ENCODE data around the gene NEDD4L. TPM values are rescaled to one million over a fixed set of nuclear protein-coding genes. Genes with fewer than 3 reads are reported as not detected.

NEDD4L gene
- polyA plus RNA-seq, 5 donors: 62.8 to 107 (median 98.9) TPM

DNA sequence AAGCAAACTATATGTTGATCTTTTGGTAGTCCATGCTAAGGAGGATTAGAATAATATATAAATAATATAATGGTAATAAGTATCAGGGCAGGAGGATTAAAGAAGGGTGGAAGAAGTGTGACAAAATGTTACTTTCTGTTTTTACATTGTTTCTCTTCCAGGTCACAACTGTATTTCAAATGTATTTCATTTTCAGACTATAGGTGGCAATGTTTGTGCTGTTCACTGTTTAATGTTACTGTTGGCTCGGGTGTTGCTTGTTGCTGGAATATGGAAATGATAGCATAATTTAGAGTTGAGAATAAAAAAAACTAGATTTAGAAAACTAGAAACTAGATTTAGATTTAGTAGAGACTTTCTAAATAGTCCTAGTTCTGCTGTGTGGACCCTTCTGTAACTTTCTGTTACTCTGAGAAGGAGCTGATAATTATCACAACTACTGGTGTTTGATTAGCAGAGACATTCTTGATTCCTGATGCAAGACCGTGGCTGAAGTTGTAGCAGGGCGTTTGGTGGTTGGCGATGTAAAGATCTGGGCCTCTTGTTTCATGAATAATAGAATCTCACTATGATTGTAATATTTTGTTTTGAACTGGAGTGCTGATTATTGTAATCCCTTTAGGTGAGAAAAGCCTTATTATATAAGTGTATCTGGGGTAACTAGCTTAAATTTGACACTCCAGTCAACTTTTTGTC, 7.9 kb downstream of the NEDD4L start:
- DNase-seq: no peak

DNA sequence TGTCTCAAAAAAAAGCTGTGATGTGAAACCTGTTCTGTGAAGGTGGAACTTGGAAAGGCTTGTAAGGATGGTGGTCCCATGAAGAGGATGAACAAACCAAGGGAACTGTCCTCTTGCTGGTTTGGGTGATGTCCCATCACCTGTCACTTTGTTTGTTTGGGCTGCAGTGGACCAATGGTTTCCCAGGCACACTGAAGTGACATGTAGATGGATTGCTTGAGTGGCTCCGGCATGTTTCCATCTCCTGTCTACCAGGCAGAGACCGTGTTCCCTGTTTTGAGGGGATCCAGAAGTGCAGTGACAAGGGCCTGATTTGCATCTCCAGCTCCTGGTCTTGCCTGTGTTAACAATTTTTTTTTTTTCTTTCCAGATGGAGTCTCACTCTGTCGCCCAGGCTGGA, 8.9 kb downstream of the NEDD4L start:
- DNase-seq: no peak

DNA sequence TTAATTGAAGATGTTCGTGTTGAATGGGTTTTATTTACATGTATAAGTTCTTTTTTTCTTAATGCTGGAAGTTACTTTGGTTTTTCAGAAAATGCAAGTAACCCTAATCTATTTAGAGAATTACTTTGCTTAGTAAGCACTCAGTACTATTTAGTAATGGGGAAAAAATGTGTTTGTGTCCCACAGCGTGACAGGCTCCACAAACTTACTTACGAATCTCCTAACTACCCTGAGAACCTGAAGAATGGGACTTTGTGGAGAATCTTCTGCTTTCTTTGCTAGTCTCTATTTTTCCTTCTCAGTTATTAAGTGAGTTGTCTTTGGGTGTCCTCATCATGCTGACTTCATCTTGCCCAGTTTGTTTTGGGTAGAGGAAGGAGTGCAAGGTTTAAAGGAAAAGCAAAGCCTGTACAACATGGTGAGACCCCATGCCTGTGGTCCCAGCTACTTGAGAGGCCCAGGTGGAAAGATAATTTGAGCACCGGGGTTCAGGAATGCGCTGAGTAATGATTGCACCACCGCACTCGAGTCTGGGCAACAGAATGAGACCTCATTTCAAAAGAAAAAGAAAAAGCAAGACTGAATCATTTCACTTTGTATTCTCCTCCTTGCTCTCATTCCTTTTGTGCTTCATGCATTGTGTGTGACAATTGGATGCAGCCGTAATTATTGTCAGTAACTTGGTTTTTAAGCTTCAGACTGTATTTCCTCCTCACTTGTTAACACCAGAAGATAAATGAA, 10.2 kb downstream of the NEDD4L start:
- DNase-seq: no peak

DNA sequence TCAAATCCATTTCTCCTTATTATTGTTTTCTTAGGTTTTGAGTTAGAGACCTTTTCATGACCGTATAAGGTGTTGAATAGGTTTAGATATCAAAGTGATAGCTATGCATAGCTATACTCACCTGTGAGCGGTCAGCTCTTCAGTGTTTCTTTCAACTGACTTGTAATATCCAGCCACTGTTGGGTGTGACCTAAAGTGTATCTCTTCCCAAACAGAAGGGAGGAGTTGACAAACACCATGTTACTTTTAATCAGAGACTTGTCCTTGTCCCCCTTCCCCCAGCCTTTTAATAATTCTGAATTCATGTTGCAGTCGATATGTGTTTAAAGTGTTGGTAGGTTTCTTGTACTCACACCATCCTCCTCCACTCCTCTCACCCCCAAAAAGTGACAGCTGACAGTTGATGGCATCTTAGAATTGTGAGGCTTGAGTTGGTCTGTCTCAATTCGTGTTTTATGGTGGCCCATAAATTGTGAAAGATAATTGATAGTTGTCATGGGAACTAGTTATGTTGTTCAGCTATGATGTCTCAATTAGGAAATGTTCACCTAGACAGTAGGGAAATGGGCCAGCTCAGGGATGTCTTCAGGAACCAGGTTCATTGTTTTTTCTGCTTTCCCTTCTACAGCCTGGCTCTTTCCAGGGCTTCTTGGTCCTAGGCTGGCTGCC, 12.0 kb downstream of the NEDD4L start:
- no peak for DNase-seq

DNA sequence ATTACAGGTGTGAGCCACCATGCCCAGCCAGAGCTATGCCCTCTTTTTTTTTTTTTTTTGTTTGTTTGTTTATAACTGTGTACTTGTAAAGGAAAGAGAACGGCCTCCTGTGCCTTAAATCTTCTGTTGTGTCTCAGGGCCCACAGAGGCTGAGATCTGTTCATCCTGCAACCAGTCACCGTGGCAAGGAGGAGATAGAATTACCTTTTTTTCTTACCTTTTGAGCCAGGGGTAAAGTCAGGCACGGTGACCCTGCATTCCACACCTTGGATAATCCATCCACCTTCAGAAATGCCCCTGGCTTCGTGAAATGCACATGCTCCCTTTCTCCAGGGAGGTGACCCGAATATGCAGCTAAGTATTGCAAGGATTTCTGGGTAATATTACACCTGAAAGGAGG, 12.8 kb downstream of the NEDD4L start:
- DNase-seq: no peak

DNA sequence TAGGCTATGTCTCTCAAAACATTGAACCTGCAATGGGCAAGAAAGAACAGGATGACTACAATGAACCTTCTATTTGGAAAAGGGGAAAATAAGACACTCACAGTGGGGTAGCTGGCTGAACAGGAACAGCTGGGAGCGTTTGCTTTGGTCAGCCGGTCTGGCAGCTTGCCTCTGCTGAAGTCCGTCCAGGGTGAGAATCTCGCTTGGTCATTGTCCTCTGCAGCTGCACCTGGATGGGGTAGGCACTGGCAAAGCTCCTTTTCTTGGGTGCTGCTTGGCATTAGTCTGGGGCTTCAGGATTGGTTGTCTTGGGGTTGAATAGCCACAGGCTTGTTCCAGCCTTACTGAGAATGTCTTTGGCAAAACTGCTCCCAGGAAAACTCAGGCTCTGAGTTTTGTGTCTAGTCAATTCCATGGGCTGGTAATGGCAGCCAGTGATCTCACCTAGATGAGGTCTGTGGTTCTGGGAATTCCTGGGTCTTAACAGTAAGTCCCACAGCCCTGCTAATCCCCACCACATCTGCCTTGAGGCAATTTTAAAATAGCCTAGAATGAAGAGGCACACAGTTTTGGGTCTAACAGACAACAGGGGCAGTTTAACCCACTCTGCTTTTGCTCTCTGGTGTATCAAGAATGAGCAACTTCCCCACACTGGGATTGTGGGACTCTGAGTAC, 13.4 kb downstream of the NEDD4L start:
- no peak for DNase-seq

DNA sequence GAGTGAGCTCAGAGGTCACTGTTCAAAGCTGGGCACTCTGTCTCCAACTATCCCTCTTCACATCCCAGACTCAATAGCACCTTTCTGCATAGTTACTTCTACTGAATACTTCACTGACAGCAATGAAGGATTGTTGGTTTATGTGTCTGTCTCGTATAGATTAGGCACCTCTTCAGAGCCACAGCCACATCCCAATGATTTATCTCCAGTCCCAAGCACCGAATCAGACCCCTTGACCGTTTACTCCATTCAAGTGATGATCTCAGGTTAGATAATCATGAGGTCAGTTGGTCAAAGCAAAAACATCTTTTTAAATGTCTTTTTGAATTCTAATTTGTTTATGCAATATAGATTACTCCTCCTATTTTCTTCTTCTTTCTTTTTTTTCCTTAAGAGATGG, 14.7 kb downstream of the NEDD4L start:
- DNase-seq: no peak

DNA sequence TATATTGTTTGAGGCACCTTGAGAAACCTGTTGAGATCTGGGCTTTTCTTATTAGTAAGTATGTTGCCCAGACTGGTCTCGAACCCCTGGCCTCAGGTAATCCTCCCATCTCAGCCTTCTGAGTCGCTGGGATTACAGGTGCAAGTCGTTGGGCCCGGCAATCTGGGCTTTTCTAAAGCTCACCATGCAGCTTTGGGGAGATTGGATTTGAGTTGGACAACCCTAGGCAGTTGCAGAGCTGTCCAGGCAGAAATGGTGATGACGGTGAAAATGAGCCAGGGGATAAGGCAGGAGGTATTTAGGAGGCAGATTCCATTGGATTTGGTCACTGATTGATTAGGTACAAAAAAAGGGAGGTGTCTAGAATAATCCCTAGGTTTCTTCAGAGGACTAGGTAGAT, 16.2 kb downstream of the NEDD4L start:
- no peak for DNase-seq

DNA sequence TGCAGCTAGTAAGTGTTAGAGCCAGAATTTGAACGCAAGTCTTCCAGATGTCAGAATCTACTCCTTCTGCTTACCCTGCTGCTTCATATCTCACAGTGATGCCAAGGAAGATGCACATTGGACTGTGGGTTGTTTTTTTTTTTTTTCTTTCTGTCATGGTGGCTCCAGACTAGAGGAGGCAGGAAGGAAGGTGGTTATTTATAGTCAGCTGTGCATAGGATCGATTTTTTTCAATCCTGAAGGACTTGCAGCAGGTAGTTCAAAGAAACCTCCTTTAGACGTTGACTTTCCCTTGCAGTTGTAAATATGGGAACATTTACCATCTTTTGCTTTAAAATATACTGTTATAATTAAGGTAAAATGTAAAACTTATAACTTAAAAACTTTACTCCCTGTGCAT, 17.3 kb downstream of the NEDD4L start:
- DNase-seq: no peak

DNA sequence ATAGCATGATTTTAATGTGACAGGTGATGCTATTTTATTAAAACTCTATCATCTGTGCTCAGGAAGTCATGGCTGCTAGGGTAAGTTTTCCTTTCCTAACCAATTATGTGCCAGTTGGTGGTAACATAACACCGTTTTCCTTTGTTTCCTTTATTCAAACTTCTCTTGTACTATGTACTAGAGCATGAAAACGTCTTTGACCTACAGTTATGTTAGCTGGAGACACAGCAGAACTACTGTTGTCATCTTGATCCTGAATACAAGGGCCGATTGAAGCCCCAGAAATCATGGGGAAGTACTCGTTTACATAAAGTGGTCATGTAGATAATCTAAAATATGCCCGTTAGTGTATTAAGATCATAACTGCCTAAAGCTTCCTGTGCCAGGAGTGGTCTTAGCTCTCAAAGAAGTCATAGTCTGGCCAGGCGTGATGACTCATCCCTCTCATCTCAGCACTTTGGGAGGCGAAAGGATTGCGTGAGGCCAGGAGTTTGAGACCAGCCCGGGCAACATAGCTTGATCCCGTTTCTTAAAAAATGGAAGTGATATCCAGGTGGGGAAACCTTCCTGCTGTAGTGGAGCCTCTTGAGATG, 20.5 kb downstream of the NEDD4L start:
- DNase-seq: no peak

DNA sequence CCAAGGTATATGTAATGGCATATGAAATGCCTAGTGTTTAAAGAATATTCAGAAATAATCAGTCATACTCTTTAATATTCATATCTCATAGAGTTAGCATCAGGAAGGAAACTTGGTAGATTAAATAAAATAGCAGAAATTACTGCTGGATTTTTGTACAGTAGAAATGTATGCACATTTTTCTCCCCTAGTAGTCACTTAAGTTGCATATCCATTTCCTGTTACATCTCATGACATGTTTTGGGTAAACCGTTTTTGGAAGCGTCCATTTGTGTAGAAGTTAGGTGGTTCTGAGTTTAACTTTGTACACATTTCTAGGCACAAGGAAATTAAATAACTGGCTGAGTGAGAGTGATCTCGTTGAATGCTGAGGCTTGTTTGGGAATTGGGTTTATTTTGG, 21.9 kb downstream of the NEDD4L start:
- no peak for DNase-seq

DNA sequence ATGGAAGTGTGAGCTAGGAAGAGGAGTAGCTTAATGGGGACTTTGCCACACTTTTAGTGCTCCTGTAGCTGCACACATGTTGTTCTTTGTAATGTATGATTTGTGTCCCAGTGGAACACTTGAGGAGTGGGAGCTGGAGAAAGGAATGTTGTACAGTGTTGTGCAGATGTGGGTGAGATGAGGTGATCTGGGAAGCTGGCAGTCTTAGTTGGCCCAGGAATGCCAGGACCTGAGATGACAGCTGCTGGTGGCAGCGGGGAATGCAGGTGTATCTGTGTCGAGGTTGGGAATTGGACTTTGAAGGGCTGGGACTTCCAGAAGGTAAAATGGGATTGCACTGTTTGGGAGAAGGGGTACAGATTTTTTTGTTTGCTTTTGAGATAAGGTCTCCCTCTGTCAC, 23.6 kb downstream of the NEDD4L start:
- DNase-seq: no peak

DNA sequence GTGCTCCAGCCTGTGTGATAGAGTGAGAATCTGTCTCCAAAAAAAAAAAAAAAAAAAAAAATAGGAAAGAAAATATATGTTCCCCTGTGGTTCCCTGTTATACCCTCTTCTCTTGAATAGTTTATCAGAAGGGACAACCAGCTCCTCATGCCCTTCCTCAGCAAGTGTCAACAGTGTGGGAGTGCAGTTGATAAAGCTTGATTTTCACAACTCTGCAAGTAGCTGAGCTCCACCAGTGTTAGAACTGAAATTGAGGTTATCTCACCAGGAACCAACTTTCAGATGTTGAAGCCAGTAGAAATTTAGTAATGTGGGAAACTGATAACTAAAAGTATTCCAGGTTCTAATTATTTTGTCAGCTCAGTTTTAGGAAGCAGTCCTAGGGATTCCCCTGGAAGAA, 25.1 kb downstream of the NEDD4L start:
- DNase-seq: no peak

DNA sequence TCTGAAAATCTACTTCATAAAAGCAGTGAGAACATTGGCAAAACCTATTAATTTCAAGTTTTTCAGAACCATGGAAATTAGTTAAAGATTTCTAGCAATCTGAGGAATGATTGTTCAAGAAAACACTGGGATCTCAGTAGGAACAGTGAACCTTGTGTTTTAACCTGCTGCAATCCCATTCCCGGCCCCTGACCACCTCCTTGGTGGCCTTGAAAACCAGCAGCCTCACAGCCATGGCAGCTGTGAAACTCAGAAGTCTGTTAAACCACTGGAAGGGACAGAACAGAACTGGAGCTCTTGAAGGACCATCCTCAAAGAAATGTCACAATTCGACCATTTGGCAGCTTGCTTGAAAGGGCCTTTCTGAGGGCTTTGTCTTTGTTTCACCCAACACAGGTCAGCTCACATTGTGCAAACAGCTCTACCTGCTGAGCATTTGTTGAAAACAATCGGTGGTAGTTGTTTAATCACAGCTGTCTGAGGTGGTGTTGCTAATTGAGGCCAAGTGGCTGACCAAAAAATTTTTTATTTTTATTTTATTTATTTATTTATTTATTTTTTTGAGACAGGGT, 25.8 kb downstream of the NEDD4L start:
- DNase-seq: no peak

DNA sequence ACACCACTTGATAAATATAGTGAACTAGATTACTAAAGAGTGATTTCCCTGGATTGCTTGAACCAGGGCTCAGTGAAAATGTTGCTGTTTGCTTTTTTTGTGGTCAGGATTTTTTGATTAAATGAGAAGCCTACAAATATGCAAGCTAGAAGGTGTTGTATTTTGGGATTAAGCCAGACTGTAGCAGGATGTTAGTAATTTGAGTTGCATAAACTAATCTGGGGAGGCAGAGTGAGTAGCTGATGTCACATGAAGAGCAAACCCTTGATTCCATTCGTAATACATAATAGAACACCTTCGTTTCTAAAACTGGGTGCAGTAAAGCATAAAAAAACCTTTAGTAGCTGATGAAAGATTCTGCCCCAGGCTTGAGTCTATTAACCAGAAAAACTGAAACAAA, 32.0 kb downstream of the NEDD4L start:
- DNase-seq: no peak

DNA sequence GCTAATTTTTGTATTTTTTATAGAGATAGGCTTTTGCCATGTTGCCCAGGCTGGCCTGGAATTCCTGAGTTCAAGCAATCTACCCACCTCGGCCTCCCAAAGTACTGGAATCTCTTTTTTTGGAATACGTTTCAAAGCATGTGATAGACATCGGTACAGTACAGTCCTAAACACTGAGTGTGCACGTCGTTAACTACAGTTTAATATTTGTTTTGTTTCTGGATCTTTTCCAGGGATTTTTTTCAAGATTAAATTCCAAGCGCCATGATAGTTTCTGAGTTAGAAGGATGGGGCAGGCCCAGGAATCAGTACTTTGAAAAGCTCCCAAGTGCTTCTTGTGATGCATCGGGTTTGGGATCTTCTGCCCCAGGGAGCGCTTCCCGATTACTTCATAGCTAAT, 33.3 kb downstream of the NEDD4L start:
- no peak for DNase-seq

DNA sequence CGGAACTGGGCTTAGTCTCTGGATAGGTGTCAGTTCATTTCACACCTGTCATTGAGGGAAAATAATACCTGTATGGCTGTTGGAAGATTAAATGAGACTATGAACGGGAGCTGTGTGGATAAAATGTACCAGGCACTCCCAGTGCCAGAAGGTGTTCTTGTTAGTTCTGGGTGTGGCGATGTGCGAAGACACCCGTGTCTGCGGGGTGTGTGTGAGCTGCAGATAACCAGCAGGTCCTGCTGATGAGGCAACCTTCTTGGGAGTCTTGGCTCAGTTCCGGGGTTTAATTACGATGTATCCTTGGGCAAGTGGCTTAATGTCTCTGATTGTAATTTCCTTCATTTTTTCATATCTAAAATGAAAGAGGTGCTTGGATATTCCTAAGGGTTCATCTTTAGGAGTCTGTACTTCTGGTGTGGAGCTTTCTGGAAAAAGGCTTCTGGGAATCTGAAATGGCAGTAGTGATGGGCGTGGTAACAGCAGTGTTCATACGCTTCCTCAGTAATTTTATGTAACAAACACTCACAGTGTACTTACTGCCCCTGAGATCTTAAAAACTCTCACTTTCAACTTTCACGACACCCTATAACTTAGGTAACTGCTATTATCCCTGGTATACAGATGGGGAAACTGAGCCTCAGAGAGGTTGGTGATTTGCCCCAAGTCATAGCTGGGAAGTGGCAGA, 35.0 kb downstream of the NEDD4L start:
- no peak for DNase-seq

DNA sequence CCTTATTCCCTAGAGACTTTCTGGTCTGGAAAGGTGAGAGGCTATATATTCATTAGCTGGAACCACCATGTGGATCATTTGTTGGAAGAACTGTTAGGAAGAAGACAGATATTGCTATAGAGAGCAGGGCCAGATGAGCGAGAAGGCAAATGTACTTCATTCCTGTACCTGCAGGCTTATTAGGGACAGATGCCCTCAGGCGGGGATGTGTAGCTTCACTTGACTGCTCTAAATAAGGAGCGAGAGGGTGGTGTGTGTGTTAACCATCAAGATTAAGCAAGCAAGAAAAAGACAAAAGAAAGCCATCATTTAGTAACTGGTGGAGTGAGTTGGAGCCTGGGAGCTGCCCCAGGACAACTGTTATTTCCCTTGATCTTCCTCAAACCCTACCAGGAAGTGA, 36.4 kb downstream of the NEDD4L start:
- no peak for DNase-seq

DNA sequence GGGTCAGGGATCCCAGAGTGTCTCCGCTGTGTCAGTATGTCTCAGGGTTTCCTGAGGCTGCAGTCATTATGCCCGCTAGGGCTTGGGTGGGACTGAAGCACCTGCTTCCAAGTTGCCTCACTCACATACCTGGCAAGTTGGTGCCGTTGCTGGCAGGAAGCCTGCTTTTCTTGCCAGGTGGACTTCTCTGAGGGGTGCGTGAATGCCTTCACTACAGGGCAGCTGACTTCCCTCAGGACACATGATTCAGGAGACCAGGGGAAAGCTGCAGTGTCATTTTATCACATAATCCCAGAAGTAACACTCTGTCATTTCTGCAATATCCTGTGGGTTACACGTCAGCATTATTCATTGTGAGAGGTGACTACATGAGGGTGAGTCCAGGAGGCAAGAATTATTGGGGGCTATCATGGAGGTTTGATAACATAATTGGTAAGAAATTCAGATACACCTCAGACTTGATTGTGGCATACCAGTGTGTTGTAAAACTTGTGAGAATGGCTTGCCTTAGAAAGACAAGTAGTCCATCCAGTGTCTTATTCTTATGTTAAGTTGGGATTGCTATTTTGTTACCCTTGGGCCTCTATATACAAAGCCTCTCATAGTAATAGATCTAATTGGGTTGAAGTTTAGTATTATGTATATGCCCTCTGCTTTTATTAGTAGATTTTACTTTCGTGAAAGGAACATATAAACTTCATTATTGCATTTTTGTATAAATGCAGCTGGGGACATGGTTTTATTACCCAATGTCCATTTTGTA, 44.1 kb downstream of the NEDD4L start:
- no peak for DNase-seq

DNA sequence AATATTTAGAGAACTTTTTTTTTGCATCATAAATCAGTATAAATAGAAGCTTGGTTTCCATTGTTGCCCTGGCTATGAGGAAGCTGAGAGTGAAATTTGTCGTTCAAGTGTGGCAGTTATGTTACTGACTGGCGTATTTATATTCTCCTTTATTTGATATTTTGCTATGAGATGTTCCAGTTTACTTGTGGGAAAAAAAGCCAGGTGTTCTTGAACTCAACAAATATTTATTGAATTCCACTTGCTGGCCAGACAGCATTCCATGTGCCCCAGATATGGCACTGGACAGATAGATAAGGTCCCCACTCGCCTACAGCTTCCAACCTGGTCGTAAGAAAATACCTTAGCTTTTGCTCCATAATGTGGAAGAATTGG, 44.7 kb downstream of the NEDD4L start:
- no peak for DNase-seq

Data from right lung (tissue), 5 donors.